GM12865 (cell line): ENCODE data around the gene SORL1.

Experiments
- DNase-seq: peaks from one replicate; pipeline ENCODE4 v3.0.0; 2010; ENCODE audit warnings: low read depth
- H3K4me3 ChIP-seq: 2 replicates; pipeline ENCODE4 v1.5.1; 2011; ENCODE audit warnings: mild to moderate bottlenecking, low read depth, low read length, control low read depth
- TF ChIP-seq, protein P1 (sequence below): IDR thresholded peaks from 2 replicates; pipeline ENCODE4 v1.5.1; 2011; ENCODE audit warnings: low read length, control low read depth, low read depth, inconsistent platforms; ENCODE audit not compliant: insufficient read depth; ENCODE audit errors: missing control alignments

Gene SORL1

DNA sequence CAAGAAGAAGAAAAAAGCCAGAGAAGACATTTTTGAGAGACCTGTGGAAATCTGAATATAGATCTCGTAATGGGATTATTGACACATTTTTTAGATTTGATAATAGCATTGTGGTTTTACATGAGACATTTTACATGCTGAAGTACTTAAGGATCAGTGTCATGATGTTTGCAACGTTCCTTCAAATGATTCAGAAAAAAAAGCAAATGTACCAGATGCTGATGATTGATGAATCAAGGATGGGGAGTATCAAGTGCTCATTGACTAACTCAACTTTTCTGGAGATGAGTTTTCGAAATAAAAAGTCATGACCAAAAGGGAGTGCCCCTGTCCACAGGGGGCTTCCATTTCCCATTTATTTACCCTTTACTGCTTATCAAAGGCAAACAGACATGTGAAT, 207.7 kb downstream of the SORL1 start:
- H3K4me3 ChIP-seq = no peak overlapping the region
- no peak for DNase-seq
- TF ChIP-seq, protein P1, sequence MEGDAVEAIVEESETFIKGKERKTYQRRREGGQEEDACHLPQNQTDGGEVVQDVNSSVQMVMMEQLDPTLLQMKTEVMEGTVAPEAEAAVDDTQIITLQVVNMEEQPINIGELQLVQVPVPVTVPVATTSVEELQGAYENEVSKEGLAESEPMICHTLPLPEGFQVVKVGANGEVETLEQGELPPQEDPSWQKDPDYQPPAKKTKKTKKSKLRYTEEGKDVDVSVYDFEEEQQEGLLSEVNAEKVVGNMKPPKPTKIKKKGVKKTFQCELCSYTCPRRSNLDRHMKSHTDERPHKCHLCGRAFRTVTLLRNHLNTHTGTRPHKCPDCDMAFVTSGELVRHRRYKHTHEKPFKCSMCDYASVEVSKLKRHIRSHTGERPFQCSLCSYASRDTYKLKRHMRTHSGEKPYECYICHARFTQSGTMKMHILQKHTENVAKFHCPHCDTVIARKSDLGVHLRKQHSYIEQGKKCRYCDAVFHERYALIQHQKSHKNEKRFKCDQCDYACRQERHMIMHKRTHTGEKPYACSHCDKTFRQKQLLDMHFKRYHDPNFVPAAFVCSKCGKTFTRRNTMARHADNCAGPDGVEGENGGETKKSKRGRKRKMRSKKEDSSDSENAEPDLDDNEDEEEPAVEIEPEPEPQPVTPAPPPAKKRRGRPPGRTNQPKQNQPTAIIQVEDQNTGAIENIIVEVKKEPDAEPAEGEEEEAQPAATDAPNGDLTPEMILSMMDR = no peak

DNA sequence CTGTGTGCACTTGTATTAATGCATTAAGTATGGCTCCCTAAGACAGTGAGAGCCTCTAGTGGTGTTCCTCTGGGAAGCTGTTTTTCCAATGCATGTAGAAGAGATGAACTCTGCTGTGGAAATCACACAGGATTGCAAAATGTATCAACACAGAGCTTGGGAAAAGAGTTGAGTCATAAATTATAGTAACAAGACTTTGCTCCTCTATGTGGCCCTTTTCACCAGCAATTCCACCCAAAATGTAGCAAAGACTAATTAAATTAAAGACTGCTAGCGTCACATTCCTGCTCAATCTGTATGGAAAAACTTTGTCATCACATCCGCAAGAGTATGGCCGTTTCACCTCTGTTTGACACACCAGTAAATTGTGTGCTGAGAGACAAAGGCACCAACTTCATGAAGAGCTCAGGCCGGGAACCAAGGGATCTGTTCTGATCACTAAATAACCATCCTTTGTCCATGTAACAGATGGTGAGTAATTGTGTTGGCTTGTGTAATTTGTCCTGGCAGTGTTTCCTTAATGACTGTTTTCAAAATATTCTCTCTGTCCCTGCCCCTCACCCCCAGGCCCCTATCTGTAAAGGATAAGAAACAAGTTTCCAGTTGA, 209.9 kb downstream of the SORL1 start:
- H3K4me3 ChIP-seq = no peak overlapping the region
- TF ChIP-seq, protein P1 = no peak
- DNase-seq = no peak

DNA sequence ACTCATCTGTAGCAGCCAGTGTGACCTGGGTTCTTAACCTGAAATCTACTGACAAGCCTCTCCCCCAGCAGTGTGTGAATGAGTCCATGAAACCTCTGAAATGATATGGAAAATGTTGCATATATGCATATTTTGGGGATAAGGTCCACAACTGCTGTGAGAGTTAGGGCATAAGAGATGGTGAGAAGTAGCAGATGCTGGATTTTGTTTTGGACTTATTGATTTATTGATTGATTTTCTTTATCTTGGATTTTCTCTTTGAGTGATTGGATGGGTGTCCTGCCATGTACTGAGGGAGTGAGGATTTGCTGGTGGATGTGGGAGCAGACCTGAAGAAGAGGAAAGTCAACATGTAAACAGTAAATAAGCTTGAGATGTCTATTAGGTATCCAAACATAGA, 212.0 kb downstream of the SORL1 start:
- no peak overlapping the region for H3K4me3 ChIP-seq

DNA sequence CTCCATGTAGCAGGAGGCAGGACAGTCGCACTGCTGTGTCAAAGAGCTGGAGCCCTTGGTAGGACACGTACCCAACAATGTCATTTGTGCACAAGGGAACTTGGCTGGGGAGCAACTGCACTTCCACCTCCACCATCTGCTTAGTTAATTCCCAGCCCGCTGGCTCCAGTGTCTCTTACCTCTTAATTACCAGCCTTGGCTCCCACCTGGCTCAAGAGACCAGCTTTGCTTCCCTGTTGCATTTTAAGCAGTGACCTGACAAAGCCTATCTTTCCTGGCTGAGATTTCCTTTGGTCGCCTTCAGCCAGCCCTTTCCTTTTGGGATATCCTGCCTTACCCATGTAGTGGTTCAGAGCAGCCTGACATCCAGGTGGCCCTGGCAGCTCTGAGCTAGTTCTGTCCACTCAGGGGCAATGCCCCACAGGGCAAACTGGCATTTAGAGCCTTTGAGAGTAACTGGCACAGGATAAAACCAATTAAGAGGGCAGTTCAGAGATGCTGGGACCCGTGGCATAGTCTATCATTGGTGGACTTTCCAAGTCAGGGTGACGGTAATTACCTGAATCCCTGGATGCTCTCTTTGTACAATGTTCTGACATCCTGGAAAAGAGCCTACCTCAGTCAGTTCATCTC, 213.2 kb downstream of the SORL1 start:
- DNase-seq = no peak
- H3K4me3 ChIP-seq = no peak overlapping the region
- TF ChIP-seq, protein P1 = no peak

More for the DNA sequence above, 212.0 kb downstream of the SORL1 start:
- TF ChIP-seq, protein P1 = no peak
- no peak for DNase-seq

DNA sequence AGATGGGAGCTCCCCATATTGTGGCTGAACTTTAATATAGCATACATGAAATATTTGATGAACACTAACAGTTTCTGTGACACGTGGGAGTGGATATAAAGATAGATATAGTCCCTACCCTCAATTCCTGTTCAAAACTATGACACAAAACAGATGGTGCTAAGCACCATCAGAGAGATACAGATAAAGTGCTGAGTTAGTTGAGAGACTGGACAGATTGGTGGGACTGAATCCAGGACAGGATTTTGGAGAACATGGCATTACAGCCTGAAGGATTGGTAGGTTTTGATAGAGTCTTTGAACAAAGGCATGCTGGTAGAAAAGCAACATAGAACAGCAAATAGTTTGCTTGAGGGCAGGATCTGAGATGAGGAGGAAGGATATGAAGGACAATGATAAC, 215.7 kb downstream of the SORL1 start:
- no peak overlapping the region for H3K4me3 ChIP-seq
- TF ChIP-seq, protein P1 = no peak
- DNase-seq = no peak

DNA sequence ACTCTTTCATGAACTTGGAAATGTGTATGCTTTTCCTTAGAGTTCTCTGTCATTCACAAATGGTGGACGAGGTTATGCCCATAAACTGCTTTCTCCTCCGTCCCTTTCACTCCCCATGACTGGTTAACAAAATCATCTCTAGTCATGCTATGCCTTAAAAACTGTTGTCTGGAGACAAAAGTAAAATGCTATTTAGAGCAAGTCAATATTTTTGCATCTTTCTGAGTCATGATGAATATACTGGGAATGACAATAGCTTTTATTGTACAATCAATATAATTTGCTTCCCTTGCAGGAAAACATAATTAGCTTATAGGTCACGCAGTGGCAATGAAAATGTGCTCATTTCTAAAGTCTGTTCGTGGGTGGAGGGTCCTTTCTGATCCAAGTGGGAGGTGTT, 217.3 kb downstream of the SORL1 start:
- TF ChIP-seq, protein P1 = no peak
- no peak for DNase-seq
- H3K4me3 ChIP-seq = no peak overlapping the region

DNA sequence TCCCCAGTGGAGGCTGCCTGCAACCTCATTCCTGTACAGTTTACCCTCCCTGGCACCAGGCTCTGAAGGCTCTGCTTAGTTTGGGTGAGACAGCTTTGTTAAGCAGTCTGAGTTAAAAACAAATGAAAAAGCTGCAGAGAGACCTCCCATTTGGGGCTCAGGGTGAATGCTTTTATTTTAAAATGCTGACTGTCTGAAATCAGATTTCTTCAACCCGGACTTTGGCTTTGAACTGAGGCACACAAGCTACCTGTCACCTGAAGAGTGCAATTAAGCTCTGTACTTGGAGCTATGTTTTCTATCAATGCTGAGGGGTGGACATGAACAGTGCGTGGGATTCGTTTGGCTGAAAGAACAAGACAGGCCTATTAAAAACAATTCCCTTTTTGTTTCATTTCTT, 218.2 kb downstream of the SORL1 start:
- H3K4me3 ChIP-seq = no peak overlapping the region
- TF ChIP-seq, protein P1 = no peak
- no peak for DNase-seq
